Heart left ventricle (tissue), 16 donors: ENCODE measurements around the gene LGI2. TPM values are rescaled to one million over a fixed set of nuclear protein-coding genes. Genes with fewer than 3 reads are reported as not detected.
A peak's percentile ranks its signal among the peaks of the same experiment; 100 is the strongest.

Experiments used
- ATAC-seq, 4 donors: fragments of 200-7000 bp; cut with Tn5 transposase; one replicate each; pipeline ENCODE4 v1.9.1; 2020 to 2022; ENCODE audit warnings: moderate library complexity in 4 of 4, mild to moderate bottlenecking in 3 of 4, moderate number of reproducible peaks in 1 of 4
- DNase-seq, 5 donors: peaks; one replicate each; pipeline ENCODE4 v3.0.0-alpha.2; 2020
- H3K27ac ChIP-seq, 12 donors: fragments of 200-600 bp; sonication (generic) in 4 of 12; one replicate each; pipeline versions ENCODE4 v1.5.0 to v1.8.0; 2016 to 2022; ENCODE audit warnings: mild to moderate bottlenecking in 2 of 12
- H3K27me3 ChIP-seq, 9 donors: fragments of 200-600 bp; sonication (generic) in 2 of 9; one replicate each; pipeline versions ENCODE4 v1.5.1 to v1.8.0; 2016 to 2022; ENCODE audit warnings: mild to moderate bottlenecking in 3 of 9
- H3K36me3 ChIP-seq, 9 donors: fragments of 200-600 bp; sonication (generic) in 2 of 9; one replicate each; pipeline versions ENCODE4 v1.5.0 to v1.8.0; 2018 to 2022; ENCODE audit warnings: mild to moderate bottlenecking in 2 of 9
- H3K4me1 ChIP-seq, 12 donors: fragments of 200-600 bp; sonication (generic) in 4 of 12; one replicate each; pipeline versions ENCODE4 v1.5.0 to v1.8.0; 2016 to 2022; ENCODE audit warnings: mild to moderate bottlenecking in 3 of 12
- H3K4me3 ChIP-seq, 12 donors: fragments of 200-600 bp; sonication (generic) in 4 of 12; one replicate each; pipeline versions ENCODE4 v1.5.0 to v1.8.0; 2017 to 2022; ENCODE audit warnings: mild to moderate bottlenecking in 9 of 12, moderate library complexity in 4 of 12
- H3K9me3 ChIP-seq, 12 donors: fragments of 200-600 bp; sonication (generic) in 4 of 12; one replicate each; pipeline versions ENCODE4 v1.5.0 to v1.8.0; 2016 to 2022; ENCODE audit warnings: mild to moderate bottlenecking in 1 of 12
- CTCF ChIP-seq, 12 donors: fragments of 200-600 bp; sonication (generic) in 4 of 12; IDR thresholded peaks; one replicate each; pipeline versions ENCODE4 v1.5.0 to v1.8.0; 2018 to 2022; ENCODE audit warnings: antibody characterized with exemption in 12 of 12, mild to moderate bottlenecking in 5 of 12
- POLR2A ChIP-seq, 2 donors: fragments of 450-650 bp; IDR thresholded peaks; one replicate each; pipeline ENCODE4 v1.6.1; 2017; ENCODE audit warnings: antibody characterized with exemption in 2 of 2, mild to moderate bottlenecking in 2 of 2, moderate library complexity in 2 of 2
- WGBS, 4 donors: extraction: QIAGEN DNeasy Blood & Tissue Kit in 2 of 4; methylation state at CpG; one replicate each; pipeline versions ENCODE4 v1.1.5 to v1.1.7; 2013 to 2018; 5-methylcytosine and 5-hydroxymethylcytosine counted together
- intact Hi-C, 10 donors: fragments of 100-400 bp; cut with DNase I; formaldehyde crosslinking; loops; one replicate each; pipeline versions ENCODE4 v1.11.1 to v1.14.2; 2022
- polyA plus RNA-seq, 2 donors: library from polyadenylated mRNA; stranded (reverse); fragments of 200-250 nt; gene quantifications; one replicate each; pipeline ENCODE4 v1.2.3, GENCODE V29; 2013
- total RNA-seq, 9 donors: library from RNA; depleted of rRNA in 2 of 9; stranded (reverse); fragments of >200 nt in 2 of 9; fragmentation: NEBNext Ultra II Directional in 3 of 9; extraction: Animal tissue kit (Norgen Biotek cat#: 25700) in 3 of 9; gene quantifications; one replicate each; pipeline versions ENCODE4 v1.1.0 to v1.2.4, GENCODE V29; 2016 to 2023
- donor health status: ischemic (EF 13 %, LVEDD 7.1; RV severe dilation, severe dysfunction).
- donor health status: healthy with polysubstance abuse.
- donor health status: DM: no; HTN: yes; CAD: no.
- donor health status: DM: no; HTN: no; CAD: no.
- donor health status: ischemic (EF 25% LVEDD 6.9; RV normal size, moderate dysfunction).
- donor health status: ischemic (EF 25% LVEDD 5.7; RV mildly dilated, moderate dysfunction).
- donor health status: healthy.
- donor health status: DM: yes; HTN: yes; CAD: no.
- donor health status: ischemic (EF 35%, LVEDD 5.7; RV mildly dilated, moderate dysfunction).
- donor health status: nonischemic (EF 11% LVEDD 7.7; RV severe dilation, severe dysfunction).
- donor health status: DM: yes; HTN: yes; CAD: no.
- donor health status: PGD.
- donor health status: ischemic (EF 29% LVEDD 5.4; RV normal size, mild dysfunction).
- donor health status: nonischemic (EF 23%, LVEDD 6.1; RV moderate dilation, normal function).

The LGI2 gene
- total and polyA plus RNA-seq, 11 donors = 0.50 to 10.6 (median 2.4) TPM

GRCh38 chr4:24989327-24989726 is 41.4 kb downstream of the LGI2 start:
- H3K4me1 ChIP-seq = peaks cover 0 to 20% (median 6%) of the 10 kb centered on the region in 12 donors
- H3K4me3 ChIP-seq = no peak overlapping the region
- TF ChIP-seq CTCF (IDR thresholded peaks at IDR 0.05) (no peak), POLR2A (IDR thresholded peaks at IDR 0.05) (no peak)
- ATAC-seq = no peak
- H3K27me3 ChIP-seq = no peaks in the 10 kb centered on the region
- H3K36me3 ChIP-seq = no peaks in the 10 kb centered on the region
- 78 to 87% (median 84%) methylated on average over 4 of the region's 4 CpGs for WGBS, 4 donors
- peaks cover 0 to 13% (median 2%) of the 10 kb centered on the region in 12 donors for H3K9me3 ChIP-seq
- intact Hi-C loops = loop anchor here in 4 of 10 donors (5.0 to 10.0 kb wide), 5 partner anchors 53 to 505 kb away; partner anchors contain the start of gene DHX15 (in 1 of the 4)
- DNase-seq = no peak
- H3K27ac ChIP-seq = no peak overlapping the region

- H3K9me3 ChIP-seq = peaks cover 0 to 13% (median 2%) of the 10 kb centered on the region in 12 donors
- TF ChIP-seq POLR2A (IDR thresholded peaks at IDR 0.05) = no peak
- TF ChIP-seq CTCF (IDR thresholded peaks at IDR 0.05) = peak; percentile 12 to 49 (median 33)
- no peak overlapping the region for H3K27ac ChIP-seq
- H3K36me3 ChIP-seq = no peaks in the 10 kb centered on the region
- 67 to 82% (median 75%) methylated on average over 1 of the region's 1 CpG for WGBS, 4 donors
- H3K4me3 ChIP-seq = no peak overlapping the region
- H3K4me1 ChIP-seq = peaks cover 0 to 24% (median 6%) of the 10 kb centered on the region in 12 donors
- no peak for DNase-seq
- ATAC-seq = peak in 3 of 4 donors; percentile 35 to 68 (median 44)
- intact Hi-C loops = loop anchor here in 4 of 10 donors (5.0 to 10.0 kb wide), 5 partner anchors 54 to 504 kb away; partner anchors contain the start of gene DHX15 (in 1 of the 4)
- H3K27me3 ChIP-seq = no peaks in the 10 kb centered on the region
Measured at GRCh38 chr4:24988776-24989175, 42.0 kb downstream of the LGI2 start.

GRCh38 chr4:24984602-24985532 is 45.9 kb downstream of the LGI2 start:
- no peaks in the 10 kb centered on the region for H3K36me3 ChIP-seq
- DNase-seq (no peak), ATAC-seq (peak in 3 of 4 donors; percentile 25 to 41 (median 40))
- H3K4me1 ChIP-seq = peaks cover 0 to 25% (median 0%) of the 10 kb centered on the region in 12 donors
- TF ChIP-seq POLR2A (IDR thresholded peaks at IDR 0.05) = no peak
- no peak for TF ChIP-seq CTCF (IDR thresholded peaks at IDR 0.05)
- H3K9me3 ChIP-seq = peaks cover 0 to 4% (median 0%) of the 10 kb centered on the region in 12 donors
- H3K27ac ChIP-seq = peak overlapping the region in 3 of 12 donors; percentile 21 to 46 (median 23)
- WGBS, 4 donors = 57 to 63% (median 60%) methylated on average over 6 of the region's 6 CpGs
- H3K4me3 ChIP-seq = no peak overlapping the region
- H3K27me3 ChIP-seq = no peaks in the 10 kb centered on the region
- intact Hi-C loops = loop anchor here in 7 of 10 donors (5.0 to 10.0 kb wide), 9 partner anchors 47 to 500 kb away; partner anchors contain the start of genes CCDC149 (in 1 of the 7), DHX15 (in 1 of the 7) and LGI2 (in 1 of the 7)

GRCh38 chr4:24980740-24981139 is 50.0 kb downstream of the LGI2 start:
- peak overlapping the region in 1 of 12 donors; percentile 45 for H3K4me3 ChIP-seq
- DNase-seq (no peak), ATAC-seq (no peak)
- intact Hi-C loops = loop anchor here (1.0 to 10.0 kb wide), 11 partner anchors 52 to 496 kb away; partner anchors contain the start of genes CCDC149 (in 1 of the 10), DHX15 (in 1 of the 10) and LGI2 (in 1 of the 10)
- no peaks in the 10 kb centered on the region for H3K36me3 ChIP-seq
- WGBS, 4 donors = 69 to 79% (median 74%) methylated on average over 5 of the region's 5 CpGs
- no peaks in the 10 kb centered on the region for H3K9me3 ChIP-seq
- H3K4me1 ChIP-seq = peaks cover 0 to 46% (median 8%) of the 10 kb centered on the region in 12 donors
- TF ChIP-seq POLR2A (IDR thresholded peaks at IDR 0.05) (no peak), CTCF (IDR thresholded peaks at IDR 0.05) (no peak)
- no peaks in the 10 kb centered on the region for H3K27me3 ChIP-seq
- H3K27ac ChIP-seq = peak overlapping the region in 9 of 12 donors; percentile 79 to 96 (median 88)
